Measurements from ENCODE around the gene PIP5K1B. TPM values are rescaled to one million over a fixed set of nuclear protein-coding genes. Genes with fewer than 3 reads are reported as not detected.

The PIP5K1B gene
- total RNA-seq, 1 donor from 2014 or later, result 71.9 TPM

DNA sequence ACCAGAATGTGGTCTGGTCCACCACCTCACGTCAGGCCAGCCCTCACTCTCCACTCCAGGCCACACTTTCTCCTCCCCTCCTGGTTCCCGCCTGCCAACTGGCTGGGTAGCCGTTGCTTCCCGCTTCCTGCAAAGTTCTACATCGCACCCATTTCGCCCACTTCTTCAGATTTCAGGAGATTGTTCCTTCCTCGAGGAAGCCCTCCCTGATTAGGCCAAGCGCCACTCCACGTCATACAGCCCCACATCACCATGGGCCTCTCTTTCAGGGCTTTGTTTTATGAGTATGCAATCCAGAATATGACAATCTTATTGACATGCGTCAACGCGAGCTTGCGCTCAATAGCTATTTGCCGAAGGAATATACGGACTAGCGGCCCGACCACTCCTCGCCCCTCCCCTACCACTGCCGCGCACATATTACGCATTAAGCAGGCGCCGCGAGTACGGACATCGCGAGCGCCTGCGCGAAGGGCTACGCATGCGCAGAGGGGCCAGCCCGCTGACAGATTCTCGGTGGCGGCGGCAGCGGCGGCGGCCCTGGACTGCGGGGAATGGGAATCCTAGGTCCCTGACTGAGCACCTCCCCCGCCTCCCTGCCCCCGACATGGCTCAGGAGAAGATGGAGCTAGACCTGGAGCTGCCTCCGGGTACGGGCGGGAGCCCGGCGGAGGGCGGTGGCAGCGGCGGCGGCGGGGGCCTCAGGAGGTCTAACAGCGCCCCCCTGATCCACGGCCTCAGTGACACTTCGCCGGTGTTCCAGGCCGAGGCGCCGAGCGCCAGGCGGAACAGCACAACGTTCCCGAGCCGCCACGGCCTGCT, 74.7 kb downstream of the PIP5K1B start:
- H3K27me3 ChIP-seq (ENCODE audit: low read depth), result no peaks in the 10 kb centered on the region
- peak; percentile 95 for DNase-seq
- no peaks in the 10 kb centered on the region for H3K9me3 ChIP-seq (replicated peaks)
- TF ChIP-seq, protein P1, sequence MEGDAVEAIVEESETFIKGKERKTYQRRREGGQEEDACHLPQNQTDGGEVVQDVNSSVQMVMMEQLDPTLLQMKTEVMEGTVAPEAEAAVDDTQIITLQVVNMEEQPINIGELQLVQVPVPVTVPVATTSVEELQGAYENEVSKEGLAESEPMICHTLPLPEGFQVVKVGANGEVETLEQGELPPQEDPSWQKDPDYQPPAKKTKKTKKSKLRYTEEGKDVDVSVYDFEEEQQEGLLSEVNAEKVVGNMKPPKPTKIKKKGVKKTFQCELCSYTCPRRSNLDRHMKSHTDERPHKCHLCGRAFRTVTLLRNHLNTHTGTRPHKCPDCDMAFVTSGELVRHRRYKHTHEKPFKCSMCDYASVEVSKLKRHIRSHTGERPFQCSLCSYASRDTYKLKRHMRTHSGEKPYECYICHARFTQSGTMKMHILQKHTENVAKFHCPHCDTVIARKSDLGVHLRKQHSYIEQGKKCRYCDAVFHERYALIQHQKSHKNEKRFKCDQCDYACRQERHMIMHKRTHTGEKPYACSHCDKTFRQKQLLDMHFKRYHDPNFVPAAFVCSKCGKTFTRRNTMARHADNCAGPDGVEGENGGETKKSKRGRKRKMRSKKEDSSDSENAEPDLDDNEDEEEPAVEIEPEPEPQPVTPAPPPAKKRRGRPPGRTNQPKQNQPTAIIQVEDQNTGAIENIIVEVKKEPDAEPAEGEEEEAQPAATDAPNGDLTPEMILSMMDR (IDR thresholded peaks at IDR 0.05; ENCODE audit: borderline replicate concordance), result peak; percentile 43
- intact Hi-C loops (cut with micrococcal nuclease), result no loop called here
- peaks cover 92% of the 10 kb centered on the region for H3K4me1 ChIP-seq
- peak overlapping the region; percentile 83 for H3K4me3 ChIP-seq
- no peaks in the 10 kb centered on the region for H3K36me3 ChIP-seq
- H3K27ac ChIP-seq (replicated peaks), result peak overlapping the region; percentile 95

DNA sequence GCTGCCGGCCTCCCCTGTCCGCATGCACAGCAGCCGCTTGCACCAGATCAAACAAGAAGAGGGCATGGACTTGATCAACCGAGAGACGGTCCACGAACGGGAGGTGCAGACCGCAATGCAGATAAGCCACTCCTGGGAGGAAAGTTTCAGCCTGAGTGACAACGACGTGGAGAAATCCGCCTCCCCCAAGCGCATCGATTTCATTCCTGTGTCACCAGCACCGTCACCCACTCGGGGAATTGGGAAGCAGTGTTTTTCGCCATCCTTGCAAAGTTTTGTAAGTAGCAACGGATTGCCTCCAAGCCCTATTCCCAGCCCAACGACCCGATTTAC, 75.3 kb downstream of the PIP5K1B start:
- intact Hi-C loops (cut with micrococcal nuclease), result no loop called here
- no peak for DNase-seq
- peak overlapping the region; percentile 83 for H3K4me3 ChIP-seq
- H3K36me3 ChIP-seq, result no peaks in the 10 kb centered on the region
- peaks cover 92% of the 10 kb centered on the region for H3K4me1 ChIP-seq
- peak overlapping the region; percentile 95 for H3K27ac ChIP-seq (replicated peaks)
- no peaks in the 10 kb centered on the region for H3K9me3 ChIP-seq (replicated peaks)
- TF ChIP-seq, protein P1 (IDR thresholded peaks at IDR 0.05; ENCODE audit: borderline replicate concordance), result no peak
- no peaks in the 10 kb centered on the region for H3K27me3 ChIP-seq (ENCODE audit: low read depth)

DNA sequence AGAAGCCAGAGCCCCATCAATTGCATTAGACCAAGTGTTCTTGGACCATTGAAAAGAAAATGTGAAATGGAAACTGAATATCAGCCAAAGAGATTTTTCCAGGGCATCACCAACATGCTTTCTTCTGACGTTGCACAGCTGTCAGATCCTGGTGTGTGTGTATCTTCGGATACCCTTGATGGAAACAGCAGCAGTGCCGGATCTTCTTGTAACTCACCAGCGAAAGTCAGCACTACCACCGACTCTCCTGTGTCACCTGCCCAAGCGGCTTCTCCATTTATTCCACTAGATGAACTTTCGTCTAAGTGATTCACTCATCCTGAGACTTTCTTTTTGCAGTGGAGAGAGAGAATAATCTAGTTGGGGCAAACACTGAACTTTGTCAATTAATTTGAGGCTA, 75.7 kb downstream of the PIP5K1B start:
- peaks cover 94% of the 10 kb centered on the region for H3K4me1 ChIP-seq
- no peaks in the 10 kb centered on the region for H3K9me3 ChIP-seq (replicated peaks)
- intact Hi-C loops (cut with micrococcal nuclease), result no loop called here
- H3K27me3 ChIP-seq (ENCODE audit: low read depth), result no peaks in the 10 kb centered on the region
- TF ChIP-seq, protein P1 (IDR thresholded peaks at IDR 0.05; ENCODE audit: borderline replicate concordance), result no peak
- H3K27ac ChIP-seq (replicated peaks), result peak overlapping the region; percentile 95
- DNase-seq, result no peak
- peak overlapping the region; percentile 83 for H3K4me3 ChIP-seq
- no peaks in the 10 kb centered on the region for H3K36me3 ChIP-seq

DNA sequence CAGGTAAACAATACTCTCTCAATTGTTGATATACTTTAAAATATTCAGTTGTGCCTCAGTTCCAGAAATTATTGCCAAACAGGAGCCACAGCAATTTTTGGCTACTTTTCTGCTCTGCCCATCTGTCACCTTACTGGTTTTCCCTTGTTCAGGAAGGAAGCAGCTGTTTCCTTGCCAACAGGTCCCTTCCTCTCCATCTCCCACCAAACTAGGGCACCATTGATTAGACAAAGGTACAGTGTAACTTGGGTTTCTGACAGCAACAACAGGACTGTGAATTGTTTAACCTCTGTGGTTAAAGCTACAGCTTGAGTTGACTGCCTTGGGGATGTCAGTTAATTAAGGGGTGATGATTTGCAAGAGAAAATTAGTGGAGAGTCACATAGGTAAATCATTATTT, 76.9 kb downstream of the PIP5K1B start:
- DNase-seq, result no peak
- intact Hi-C loops (cut with micrococcal nuclease), result no loop called here
- Histone ChIP-seq H3K27me3 (ENCODE audit: low read depth) (no peaks in the 10 kb centered on the region), H3K9me3 (replicated peaks) (no peaks in the 10 kb centered on the region), H3K4me1 (peaks cover 90% of the 10 kb centered on the region), H3K27ac (replicated peaks) (peak overlapping the region; percentile 95), H3K4me3 (peak overlapping the region; percentile 83), H3K36me3 (peaks cover under 1% of the 10 kb centered on the region)
- TF ChIP-seq, protein P1 (IDR thresholded peaks at IDR 0.05; ENCODE audit: borderline replicate concordance), result no peak

DNA sequence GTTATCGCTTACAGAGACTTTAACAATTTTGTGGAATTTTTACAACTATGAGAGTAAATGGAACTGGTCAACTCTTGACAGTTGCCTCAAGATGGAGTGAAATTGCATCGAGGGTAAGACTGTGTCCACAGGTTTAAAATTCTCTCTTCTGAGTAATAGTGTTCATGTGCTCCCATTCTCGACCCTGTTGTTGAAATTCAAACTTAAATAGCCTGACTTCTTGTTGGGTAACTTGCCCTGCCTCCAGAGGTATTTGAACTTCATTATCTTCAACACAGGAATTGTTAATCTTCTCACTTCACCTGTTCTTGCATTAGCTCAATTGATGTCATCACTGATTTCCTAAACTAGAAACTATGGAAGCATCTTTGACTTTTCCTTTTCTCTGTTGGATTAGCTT, 77.5 kb downstream of the PIP5K1B start:
- H3K4me3 ChIP-seq, result peak overlapping the region; percentile 83
- DNase-seq, result no peak
- no peaks in the 10 kb centered on the region for H3K27me3 ChIP-seq (ENCODE audit: low read depth)
- H3K36me3 ChIP-seq, result peaks cover 3% of the 10 kb centered on the region
- TF ChIP-seq, protein P1 (IDR thresholded peaks at IDR 0.05; ENCODE audit: borderline replicate concordance), result no peak
- H3K4me1 ChIP-seq, result peaks cover 86% of the 10 kb centered on the region
- peak overlapping the region; percentile 95 for H3K27ac ChIP-seq (replicated peaks)
- intact Hi-C loops (cut with micrococcal nuclease), result no loop called here
- H3K9me3 ChIP-seq (replicated peaks), result no peaks in the 10 kb centered on the region

Measured in left ventricle myocardium inferior (tissue), 1 donor.